H1 (cell line): ENCODE data around the gene PRXL2A. TPM values are rescaled to one million over a fixed set of nuclear protein-coding genes. Genes with fewer than 3 reads are reported as not detected.

ENCODE experiments used
- CTCF ChIA-PET: fragments of 300-600 bp; sonication (Branson Sonifier 250); formaldehyde crosslinking; loops from one replicate; lab custom pipeline; 2021; ENCODE audit not compliant: partially characterized antibody; lab: Charles Lee
- POLR2A ChIA-PET: fragments of 300-600 bp; sonication (Branson Sonifier 250); formaldehyde crosslinking; loops from one replicate; lab custom pipeline; 2021; ENCODE audit warnings: inconsistent platforms; ENCODE audit not compliant: partially characterized antibody; lab: Charles Lee
- DNase-seq, 2 experiments: peaks; one replicate each; pipeline versions ENCODE4 v3.0.0 to v3.0.0-alpha.2; 2010 to 2022; ENCODE audit warnings: low spot score in 2 of 2, low read depth in 1 of 2, mixed read lengths in 1 of 2
- FAIRE-seq: peaks from 2 replicates; lab custom pipeline; 2011; peaks lifted over from hg19 to GRCh38; lab: Jason Lieb, UNC
- H2AFZ ChIP-seq: 2 replicates; pipeline ENCODE4 v1.8.1; 2012; ENCODE audit warnings: low read length, inconsistent platforms
- H2AK5ac ChIP-seq: 2 replicates; pipeline ENCODE4 v1.6.1; 2013; ENCODE audit warnings: low read depth, low read length
- H2BK120ac ChIP-seq: replicated peaks from 2 replicates; pipeline ENCODE3; 2013; ENCODE audit warnings: low read depth, low read length, inconsistent platforms
- H2BK12ac ChIP-seq: 2 replicates; pipeline ENCODE4 v1.6.1; 2013; ENCODE audit warnings: low read depth, low read length
- H2BK15ac ChIP-seq: 2 replicates; pipeline ENCODE4 v1.6.1; 2013; ENCODE audit warnings: low read length
- H2BK20ac ChIP-seq: 2 replicates; pipeline ENCODE4 v1.6.1; 2013; ENCODE audit warnings: low read length
- H2BK5ac ChIP-seq: 2 replicates; pipeline ENCODE4 v1.6.1; 2013; ENCODE audit warnings: low read depth, low read length
- H3K14ac ChIP-seq: 2 replicates; pipeline ENCODE4 v1.6.1; 2013; ENCODE audit warnings: inconsistent platforms; ENCODE audit not compliant: insufficient read length
- H3K18ac ChIP-seq: 2 replicates; pipeline ENCODE4 v1.6.1; 2013; ENCODE audit warnings: low read length; ENCODE audit errors: extremely low read depth
- H3K23ac ChIP-seq: 2 replicates; pipeline ENCODE4 v1.6.1; 2013; ENCODE audit warnings: inconsistent platforms; ENCODE audit not compliant: insufficient read length
- H3K23me2 ChIP-seq: 2 replicates; pipeline ENCODE4 v1.6.1; 2013; ENCODE audit warnings: low read depth, low read length
- H3K27ac ChIP-seq: 2 replicates; pipeline ENCODE4 v1.6.1; 2011; ENCODE audit warnings: low read depth, low read length, inconsistent platforms
- H3K27me3 ChIP-seq, 4 experiments: replicated peaks in 1 of 4; 1 replicate in 1 of 4; 2 replicates in 3 of 4; pipeline versions ENCODE4 v1.6.1 to v1.8.1; 2011 to 2013; ENCODE audit warnings: low read length in 3 of 4, mild to moderate bottlenecking in 3 of 4, inconsistent platforms in 2 of 4, mixed read lengths in 2 of 4, moderate library complexity in 1 of 4; ENCODE audit not compliant: control insufficient read depth in 3 of 4, insufficient read depth in 3 of 4; ENCODE audit errors: extremely low read depth in 1 of 4
- H3K36me3 ChIP-seq, 4 experiments: 2 replicates each; pipeline versions ENCODE4 v1.6.1 to v1.8.1; 2011 to 2013; ENCODE audit warnings: mild to moderate bottlenecking in 4 of 4, low read length in 3 of 4, moderate library complexity in 2 of 4, control low read depth in 1 of 4, inconsistent platforms in 1 of 4; ENCODE audit not compliant: insufficient read depth in 4 of 4, control insufficient read depth in 2 of 4
- H3K4ac ChIP-seq: replicated peaks from 2 replicates; pipeline ENCODE3; 2013; ENCODE audit warnings: low read length, low read depth, mixed read lengths, inconsistent platforms; ENCODE audit not compliant: insufficient read length
- H3K4me1 ChIP-seq, 4 experiments: replicated peaks in 1 of 4; 1 replicate in 1 of 4; 2 replicates in 3 of 4; pipeline versions ENCODE4 v1.6.1 to v1.8.1; 2011 to 2013; ENCODE audit warnings: low read length in 3 of 4, inconsistent platforms in 2 of 4, mixed read lengths in 1 of 4; ENCODE audit not compliant: insufficient read depth in 4 of 4, control insufficient read depth in 3 of 4
- H3K4me2 ChIP-seq, 2 experiments: 2 replicates each; pipeline versions ENCODE4 v1.6.1 to v1.8.1; 2011 to 2013; ENCODE audit warnings: low read depth in 2 of 2, low read length in 2 of 2, control low read depth in 1 of 2, inconsistent platforms in 1 of 2, mild to moderate bottlenecking in 1 of 2; ENCODE audit not compliant: insufficient read depth in 1 of 2
- H3K4me3 ChIP-seq, 4 experiments: fragments of 200-600, 300-600 bp in 1 of 4; sonication (generic), shearing (Covaris generic), sonication (Bioruptor Twin) in 1 of 4; 2 replicates each; pipeline versions ENCODE4 v1.5.1 to v1.8.1; 2011 to 2016; ENCODE audit warnings: low read length in 4 of 4, low read depth in 3 of 4, control low read depth in 2 of 4, inconsistent platforms in 2 of 4, mild to moderate bottlenecking in 2 of 4, mixed read lengths in 1 of 4, moderate library complexity in 1 of 4; ENCODE audit not compliant: insufficient read depth in 2 of 4; ENCODE audit errors: extremely low read depth in 1 of 4
- H3K56ac ChIP-seq: replicated peaks from 2 replicates; pipeline ENCODE3; 2013; ENCODE audit warnings: low read depth, mild to moderate bottlenecking, mixed read lengths, low read length, inconsistent platforms; ENCODE audit not compliant: insufficient read length
- H3K79me1 ChIP-seq: 2 replicates; pipeline ENCODE4 v1.6.1; 2013; ENCODE audit warnings: low read depth, low read length, control low read depth
- H3K79me2 ChIP-seq, 2 experiments: 2 replicates each; pipeline versions ENCODE4 v1.6.1 to v1.8.1; 2012 to 2013; ENCODE audit warnings: low read length in 2 of 2, mild to moderate bottlenecking in 2 of 2, inconsistent platforms in 1 of 2; ENCODE audit not compliant: insufficient read depth in 2 of 2, control insufficient read depth in 1 of 2
- H3K9ac ChIP-seq, 4 experiments: replicated peaks in 1 of 4; 1 replicate in 1 of 4; 2 replicates in 3 of 4; pipeline versions ENCODE4 v1.6.1 to v1.8.1; 2011 to 2013; ENCODE audit warnings: low read depth in 3 of 4, low read length in 3 of 4, control low read depth in 2 of 4, mild to moderate bottlenecking in 2 of 4, moderate library complexity in 2 of 4, inconsistent platforms in 1 of 4; ENCODE audit errors: extremely low read depth in 1 of 4
- H3K9me3 ChIP-seq, 2 experiments: 2 replicates each; pipeline versions ENCODE4 v1.6.1 to v1.8.1; 2012 to 2013; ENCODE audit warnings: mild to moderate bottlenecking in 2 of 2, moderate library complexity in 2 of 2, control low read depth in 1 of 2, inconsistent platforms in 1 of 2, low read depth in 1 of 2, low read length in 1 of 2, mixed read lengths in 1 of 2; ENCODE audit not compliant: insufficient read depth in 2 of 2
- H4K20me1 ChIP-seq, 2 experiments: replicated peaks in 1 of 2; 2 replicates each; pipeline versions ENCODE3 to v1.8.1; 2011 to 2013; ENCODE audit warnings: inconsistent platforms in 2 of 2, low read length in 2 of 2, mild to moderate bottlenecking in 1 of 2; ENCODE audit not compliant: insufficient read depth in 2 of 2, control insufficient read depth in 1 of 2
- H4K5ac ChIP-seq: 2 replicates; pipeline ENCODE4 v1.6.1; 2013; ENCODE audit warnings: low read length, low read depth, mixed read lengths, inconsistent platforms; ENCODE audit not compliant: insufficient read length
- H4K8ac ChIP-seq: 2 replicates; pipeline ENCODE4 v1.8.0; 2013; ENCODE audit warnings: mild to moderate bottlenecking, moderate library complexity, low read length, inconsistent platforms; ENCODE audit not compliant: insufficient read depth; ENCODE audit errors: extremely low read depth
- H4K91ac ChIP-seq: replicated peaks from 2 replicates; pipeline ENCODE3; 2013; ENCODE audit warnings: low read length, mixed read lengths, inconsistent platforms; ENCODE audit not compliant: insufficient read length
- ATF3 ChIP-seq: IDR thresholded peaks from 2 replicates; pipeline ENCODE4 v1.6.1; 2011; ENCODE audit warnings: low read depth, mild to moderate bottlenecking, low read length; ENCODE audit not compliant: insufficient read depth
- CBX8 ChIP-seq: fragments of 300-800, 300-1000 bp; sonication (generic); IDR thresholded peaks from 2 replicates; pipeline ENCODE4 v1.7.1; 2016; ENCODE audit warnings: low read depth, low read length, borderline replicate concordance
- HDAC2 ChIP-seq, 2 experiments: fragments of 300-600 bp in 1 of 2; sonication (generic) in 1 of 2; IDR thresholded peaks; 2 replicates each; pipeline ENCODE4 v1.6.1; 2011 to 2012; ENCODE audit warnings: low read depth in 2 of 2, low read length in 2 of 2, mild to moderate bottlenecking in 2 of 2, moderate library complexity in 2 of 2, borderline replicate concordance in 1 of 2, inconsistent platforms in 1 of 2
- NRF1 ChIP-seq: IDR thresholded peaks from 2 replicates; pipeline ENCODE4 v1.6.1; 2011; ENCODE audit warnings: mild to moderate bottlenecking, low read depth, low read length, improper control_type of control experiment
- WGBS, 2 experiments: shearing (Covaris generic) in 1 of 2; methylation state at CpG; one replicate each; pipeline versions ENCODE4 v1.1.6 to v1.1.7; 2013 to 2015; ENCODE audit warnings: low lambda C conversion rate in 2 of 2, mixed read lengths in 2 of 2, inconsistent platforms in 1 of 2, low coverage in 1 of 2, missing lambda C conversion rate in 1 of 2; ENCODE audit not compliant: insufficient replicate concordance in 2 of 2, insufficient coverage in 1 of 2, insufficient read length in 1 of 2; ENCODE audit errors: extremely low coverage in 1 of 2, missing lambda C conversion rate in 1 of 2; 5-methylcytosine and 5-hydroxymethylcytosine counted together
- polyA plus RNA-seq, 7 experiments: library from polyadenylated mRNA; depleted of rRNA in 3 of 7; stranded (reverse) in 5 of 7; unstranded in 2 of 7; fragments of >200 nt in 5 of 7; fragments of 200-250 nt in 2 of 7; gene quantifications; 1 replicate in 5 of 7; 2 replicates in 1 of 7; 4 replicates in 1 of 7; pipeline versions ENCODE4 v1.2.1 to v1.2.3, GENCODE V29; 2011 to 2013; ENCODE audit warnings: missing spikeins in 2 of 7, mixed read lengths in 2 of 7
- total RNA-seq: library from RNA; stranded (reverse); fragmentation: NEBNext Ultra II Directional; extraction: Animal tissue kit (Norgen Biotek cat#: 25700); gene quantifications from 2 replicates; pipeline ENCODE4 v1.2.1, GENCODE V29; 2021

The PRXL2A gene
- total and polyA plus RNA-seq, 2 of the 8 experiments (the other 6 are each of a cell fraction or from before 2014, with no cell fraction given): 13.4 to 58.3 TPM

- Histone ChIP-seq H3K79me1 (peaks cover 20% of the 10 kb centered on the region), H3K4me1 (peaks cover 35 to 52% (median 45%) of the 10 kb centered on the region in 4 experiments), H3K56ac (no peak overlapping the region), H4K20me1 (peaks cover 16 to 25% of the 10 kb centered on the region in 2 experiments), H3K4ac (peak overlapping the region; percentile 36), H2BK20ac (no peak overlapping the region), H4K8ac (no peak overlapping the region), H3K27me3 (peaks cover 0 to 13% (median 6%) of the 10 kb centered on the region in 4 experiments; a peak in 4 of 7 replicates), H3K9me3 (no peaks in the 10 kb centered on the region), H3K36me3 (peaks cover 0 to 3% (median 0%) of the 10 kb centered on the region in 4 experiments; a peak in 2 of 8 replicates), H3K23ac (no peak overlapping the region), H2BK5ac (no peak overlapping the region), H3K27ac (no peak overlapping the region; the same call in 1 of the 2 replicates), H3K9ac (peak overlapping the region in 1 of 4 experiments; percentile 67; a peak in 2 of 7 replicates), H2BK15ac (no peak overlapping the region), H4K91ac (no peak overlapping the region), H3K4me2 (peak overlapping the region; percentile 80; a peak in 2 of 4 replicates), H3K4me3 (peak overlapping the region in 1 of 4 experiments; percentile 55; a peak in 1 of 8 replicates), H3K18ac (0 out of 2 replicates have a peak overlapping the region, but pooled peaks have one; percentile 73), H2AFZ (no peak overlapping the region), H3K14ac (no peak overlapping the region), H2AK5ac (no peak overlapping the region; the same call in 1 of the 2 replicates), H4K5ac (no peak overlapping the region), H2BK120ac (no peak overlapping the region), H3K79me2 (peaks cover 0 to 87% of the 10 kb centered on the region in 2 experiments; a peak in 3 of 4 replicates), H3K23me2 (0 out of 2 replicates have a peak, but pooled peaks cover 4% of the 10 kb centered on the region), H2BK12ac (no peak overlapping the region)
- FAIRE-seq: no peak
- 89% methylated on average over 10 of the region's 10 CpGs; no CpG with 5 or more reads in 1 of the 2 experiments for WGBS, 2 experiments
- no peak for DNase-seq
- ChIA-PET POLR2A (interaction anchor here (1.4 to 2.2 kb wide), 3 partner anchors 11 to 39 kb away, joined by 5 to 10 read pairs (median 5); no protein-coding TSS in a partner anchor), CTCF (interaction anchor here (1.2 to 38.4 kb wide), 6 partner anchors 1 to 80 kb away, joined by 3 to 1263 read pairs (median 230); partner anchors contain the start of gene TSPAN14)
- no peak for TF ChIP-seq HDAC2 (IDR thresholded peaks at IDR 0.05; ENCODE audit: borderline replicate concordance in 1 of 2, low read depth in 2 of 2, low read length in 2 of 2)
- TF ChIP-seq NRF1: no peak
- no peak for TF ChIP-seq ATF3
- TF ChIP-seq CBX8: no peak
These were observed 57.7 kb downstream of the PRXL2A start for GRCh38 chr10:80465839-80466590.
